ENCODE results near the gene CRYBB2.
"Not testable (repeated sequence)": the region's sequence is repeated elsewhere in the genome, so short reads cannot be mapped to it uniquely, and the experiment has no call there.

The CRYBB2 gene

GRCh38 chr22:25219211-25219689 lies at the start of gene CRYBB2:
TSS of gene CRYBB2 (plus strand) at chr22:25219639. CDS start at chr22:25221430, 1,791 bp downstream.
- DNase-seq, result no peak

GRCh38 chr22:25170426-25170980 lies 48.9 kb upstream of the CRYBB2 start:
- DNase-seq, result no peak

GRCh38 chr22:25172153-25172552 lies 47.3 kb upstream of the CRYBB2 start:
- DNase-seq, result no peak

DNA sequence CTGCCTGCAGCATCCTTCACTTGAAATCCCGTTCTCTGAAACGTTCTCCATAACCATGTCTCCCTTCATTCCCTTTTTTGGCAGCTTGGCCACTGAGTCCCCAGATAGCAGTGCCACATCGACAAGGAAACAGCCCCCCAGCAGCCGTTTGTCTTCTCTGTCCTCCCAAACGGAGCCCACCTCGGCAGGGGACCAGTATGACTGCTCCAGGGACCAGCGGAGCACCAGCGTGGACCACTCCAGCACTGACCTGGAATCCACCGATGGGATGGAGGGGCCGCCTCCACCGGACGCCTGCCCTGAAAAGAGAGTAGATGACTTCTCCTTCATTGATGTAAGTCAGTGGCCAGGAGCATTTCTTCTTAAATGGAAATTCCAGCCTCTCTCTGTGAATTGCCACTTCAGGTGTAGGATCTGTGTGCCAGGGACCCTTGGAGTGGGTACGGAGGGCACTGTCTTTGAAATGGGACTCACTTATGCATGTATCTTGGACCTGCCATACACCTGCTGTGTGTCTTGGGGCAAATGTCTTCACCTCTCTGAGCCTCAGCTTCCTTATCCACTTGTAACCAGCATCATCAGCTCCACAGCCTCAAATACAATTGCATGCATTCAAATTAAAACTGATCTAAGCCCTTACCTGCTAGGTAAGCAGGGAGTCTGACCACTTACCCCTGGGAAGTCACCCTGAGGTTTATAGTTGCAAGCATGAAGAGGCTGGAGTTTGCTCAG lies 45.1 kb upstream of the CRYBB2 start:
- DNase-seq, result no peak

GRCh38 chr22:25174888-25175411 lies 44.5 kb upstream of the CRYBB2 start:
- no peak for DNase-seq

DNA sequence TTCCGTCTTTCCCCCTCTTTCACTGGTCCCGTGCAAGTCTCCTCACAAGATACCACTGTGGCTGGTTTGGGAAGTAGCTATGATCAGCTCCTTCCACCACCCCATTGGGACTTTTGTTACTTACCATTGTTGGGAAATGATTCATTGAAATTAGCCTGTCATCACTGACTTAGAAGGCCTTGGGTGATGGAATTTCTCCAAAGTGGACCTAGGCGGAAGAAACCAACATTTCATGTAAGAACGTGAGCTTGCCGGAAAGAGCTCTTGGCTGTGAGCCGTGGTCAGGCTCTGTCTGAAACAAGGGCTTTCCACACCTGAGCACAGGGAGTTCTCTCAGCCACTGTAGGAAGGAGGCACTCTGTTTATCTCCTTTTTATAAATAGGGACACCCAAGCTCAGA lies 43.3 kb upstream of the CRYBB2 start:
- DNase-seq, result no peak

GRCh38 chr22:25176799-25177198 lies 42.6 kb upstream of the CRYBB2 start:
- DNase-seq, result no peak

GRCh38 chr22:25177226-25177625 lies 42.2 kb upstream of the CRYBB2 start:
- DNase-seq, result no peak

- DNase-seq, result no peak
These were observed 41.5 kb upstream of the CRYBB2 start for GRCh38 chr22:25177895-25178294.

- not testable (repeated sequence) for DNase-seq
These were observed 41.1 kb upstream of the CRYBB2 start for GRCh38 chr22:25178348-25178747.

GRCh38 chr22:25178869-25179631 lies 40.4 kb upstream of the CRYBB2 start:
- DNase-seq, result not testable (repeated sequence)

- DNase-seq, result peak; percentile 36
These were observed 37.0 kb upstream of the CRYBB2 start for GRCh38 chr22:25182131-25183110.

- no peak for DNase-seq
These were observed 35.4 kb upstream of the CRYBB2 start for GRCh38 chr22:25183949-25184619.

DNA sequence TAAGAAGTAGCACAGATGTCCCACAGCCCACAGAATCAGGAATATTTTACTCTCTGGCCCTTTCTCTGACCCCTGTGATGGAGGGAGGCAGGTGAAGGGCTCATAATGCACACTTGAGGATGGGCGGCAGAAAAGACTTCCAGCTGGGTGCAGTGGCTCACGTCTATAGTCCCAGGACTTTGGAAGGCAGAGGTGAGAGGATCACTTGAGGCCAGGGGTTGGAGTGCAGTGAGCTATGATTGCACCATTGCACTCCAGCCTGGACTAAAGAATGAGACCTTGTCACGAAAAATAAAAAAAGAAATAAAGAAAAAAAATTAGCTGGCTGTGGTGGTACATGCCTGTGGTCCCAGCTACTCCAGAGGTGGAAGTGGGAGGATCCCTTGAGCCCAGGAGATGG lies 33.3 kb upstream of the CRYBB2 start:
- DNase-seq, result no peak

- no peak for DNase-seq
These were observed 32.0 kb upstream of the CRYBB2 start for GRCh38 chr22:25187469-25187868.

- no peak for DNase-seq
These were observed 27.0 kb upstream of the CRYBB2 start for GRCh38 chr22:25192406-25192805.

GRCh38 chr22:25193130-25193529 lies 26.3 kb upstream of the CRYBB2 start:
- DNase-seq, result no peak

- no peak for DNase-seq
These were observed 25.9 kb upstream of the CRYBB2 start for GRCh38 chr22:25193548-25193947.

GRCh38 chr22:25196326-25196725 lies 23.1 kb upstream of the CRYBB2 start:
- DNase-seq, result no peak

GRCh38 chr22:25197340-25197739 lies 22.1 kb upstream of the CRYBB2 start:
- DNase-seq, result no peak

DNA sequence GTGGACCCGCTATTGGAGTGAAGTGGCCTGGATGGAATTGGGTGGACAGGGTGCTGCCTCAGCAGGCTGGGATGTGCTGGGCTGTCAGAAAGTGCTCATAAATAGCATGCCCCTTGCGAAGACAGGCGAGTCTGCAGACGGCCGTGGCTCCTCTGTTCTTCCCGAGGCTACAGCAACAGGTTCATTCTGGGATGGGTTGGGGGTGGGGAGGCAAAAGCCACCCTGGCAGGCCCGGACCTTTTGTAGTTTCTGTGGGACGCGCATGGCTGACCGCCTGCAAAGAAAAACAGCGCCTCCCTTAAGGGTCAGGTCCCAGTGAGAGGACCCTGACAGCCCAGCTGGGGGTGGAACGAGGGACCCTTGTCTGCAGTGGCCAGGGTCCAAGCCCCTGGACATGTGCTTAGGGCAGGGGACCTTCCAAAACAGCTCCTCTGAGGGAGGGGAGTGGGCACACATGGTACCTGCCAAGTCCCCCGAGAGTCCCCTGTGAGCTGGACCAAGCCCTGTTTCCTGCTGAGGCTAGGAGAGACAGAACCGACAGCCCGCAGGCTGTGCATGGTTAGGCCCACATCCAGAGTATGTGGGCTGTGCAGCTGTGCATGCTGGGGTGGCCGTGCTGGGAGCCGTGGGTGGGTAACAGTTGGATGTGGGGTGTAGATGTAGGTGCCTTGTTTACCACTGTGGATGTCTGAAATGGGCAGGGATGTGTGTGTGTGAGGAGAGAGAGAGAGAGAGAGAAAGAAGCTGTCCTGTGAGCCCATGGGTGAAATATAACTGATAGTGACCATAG lies 19.5 kb upstream of the CRYBB2 start, which contains the start of gene CRYBB3:
CRYBB3 (plus strand) TSS at position 128 of the 790 bp plus-strand sequence. CDS start 1,539 bp downstream, outside the sequence.
- DNase-seq, result no peak
